Lower leg skin (tissue), 3 donors: Measurements from ENCODE around the gene TLCD3A.

ENCODE experiments used
- CTCF ChIP-seq, 3 donors: fragments of 450-650 bp; IDR thresholded peaks; one replicate each; pipeline ENCODE4 v1.5.1; 2016; ENCODE audit warnings: antibody characterized with exemption in 3 of 3, mild to moderate bottlenecking in 3 of 3, moderate library complexity in 2 of 3
- POLR2A ChIP-seq, 2 donors: fragments of 450-650 bp; IDR thresholded peaks; one replicate each; pipeline ENCODE4 v1.6.1; 2016 to 2017; ENCODE audit warnings: antibody characterized with exemption in 2 of 2, mild to moderate bottlenecking in 1 of 2, moderate library complexity in 1 of 2

GRCh38 chr17:692116-692515 is 40.3 kb upstream of the TLCD3A start:
- TF ChIP-seq CTCF (IDR thresholded peaks at IDR 0.05) (no peak), POLR2A (IDR thresholded peaks at IDR 0.05) (no peak)
